ENCODE measurements around the gene RGR. TPM values are rescaled to one million over a fixed set of nuclear protein-coding genes. Genes with fewer than 3 reads are reported as not detected.

RGR gene
- polyA plus RNA-seq, 3 donors, result not detected

- DNase-seq, result no peak
- H3K9me3 Mint-ChIP-seq, result no peaks in the 10 kb centered on the region
- peaks cover 31 to 44% (median 35%) of the 10 kb centered on the region in 3 donors for H3K27me3 Mint-ChIP-seq (ENCODE audit: low read depth in 3 of 3)
- Histone ChIP-seq H2AFZ (ENCODE audit: insufficient read depth, low read depth, low read length, poor library complexity, severe bottlenecking) (no peak overlapping the region), H3K36me3 (replicated peaks in 1 of 2; ENCODE audit: control insufficient read depth in 1 of 2, insufficient read depth in 2 of 2, low read length in 2 of 2) (no peaks in the 10 kb centered on the region), H3K9me3 (replicated peaks in 1 of 2; ENCODE audit: control insufficient read depth in 1 of 2, insufficient read depth in 1 of 2, low read length in 2 of 2) (peaks cover 0 to 13% of the 10 kb centered on the region in 2 donors), H3K27ac (ENCODE audit: low read depth in 1 of 2, low read length in 2 of 2) (no peak overlapping the region), H3K27me3 (ENCODE audit: control insufficient read depth in 2 of 2, insufficient read depth in 2 of 2, low read length in 2 of 2) (peaks cover 27 to 40% of the 10 kb centered on the region in 2 donors), H3K4me3 (replicated peaks in 1 of 3; ENCODE audit: low read depth in 2 of 3, low read length in 3 of 3) (no peak overlapping the region), H3K4me2 (replicated peaks; ENCODE audit: extremely low read depth, low read length, poor library complexity, severe bottlenecking) (no peak overlapping the region), H3K79me2 (ENCODE audit: insufficient read depth, low read length) (no peaks in the 10 kb centered on the region), H3K4me1 (ENCODE audit: control insufficient read depth in 1 of 2, insufficient read depth in 2 of 2, low read length in 2 of 2) (no peaks in the 10 kb centered on the region), H3K9ac (ENCODE audit: insufficient read depth, low read length, poor library complexity, severe bottlenecking) (no peak overlapping the region), H4K20me1 (ENCODE audit: insufficient read depth, low read length) (no peaks in the 10 kb centered on the region)
- WGBS (ENCODE audit: insufficient coverage), result 77% methylated on average over 4 of the region's 7 CpGs
- TF ChIP-seq CTCF (IDR thresholded peaks at IDR 0.05), result no peak
- no peaks in the 10 kb centered on the region for H3K4me1 Mint-ChIP-seq
- H3K36me3 Mint-ChIP-seq, result no peaks in the 10 kb centered on the region
- intact Hi-C loops (cut with micrococcal nuclease), result loop anchor here in 1 of 2 donors (5.0 kb wide), 1 partner anchor 46 kb away; no protein-coding TSS in a partner anchor
- no peak overlapping the region for H3K4me3 Mint-ChIP-seq
- peak overlapping the region in 1 of 7 donors; percentile 37 for H3K27ac Mint-ChIP-seq
Observed at GRCh38 chr10:84198206-84198915, 46.5 kb upstream of the RGR start.

GRCh38 chr10:84200537-84201243 is 44.2 kb upstream of the RGR start:
- Histone ChIP-seq H3K79me2 (ENCODE audit: insufficient read depth, low read length) (no peaks in the 10 kb centered on the region), H4K20me1 (ENCODE audit: insufficient read depth, low read length) (no peaks in the 10 kb centered on the region), H3K36me3 (replicated peaks in 1 of 2; ENCODE audit: control insufficient read depth in 1 of 2, insufficient read depth in 2 of 2, low read length in 2 of 2) (no peaks in the 10 kb centered on the region), H3K27ac (ENCODE audit: low read depth in 1 of 2, low read length in 2 of 2) (no peak overlapping the region), H2AFZ (ENCODE audit: insufficient read depth, low read depth, low read length, poor library complexity, severe bottlenecking) (no peak overlapping the region), H3K9ac (ENCODE audit: insufficient read depth, low read length, poor library complexity, severe bottlenecking) (no peak overlapping the region), H3K9me3 (replicated peaks in 1 of 2; ENCODE audit: control insufficient read depth in 1 of 2, insufficient read depth in 1 of 2, low read length in 2 of 2) (no peaks in the 10 kb centered on the region), H3K4me3 (replicated peaks in 1 of 3; ENCODE audit: low read depth in 2 of 3, low read length in 3 of 3) (no peak overlapping the region), H3K27me3 (ENCODE audit: control insufficient read depth in 2 of 2, insufficient read depth in 2 of 2, low read length in 2 of 2) (peaks cover 8 to 19% of the 10 kb centered on the region in 2 donors), H3K4me1 (ENCODE audit: control insufficient read depth in 1 of 2, insufficient read depth in 2 of 2, low read length in 2 of 2) (no peaks in the 10 kb centered on the region), H3K4me2 (replicated peaks; ENCODE audit: extremely low read depth, low read length, poor library complexity, severe bottlenecking) (no peak overlapping the region)
- Mint-ChIP-seq H3K9me3 (no peaks in the 10 kb centered on the region), H3K4me3 (no peak overlapping the region), H3K27ac (no peak overlapping the region), H3K4me1 (no peaks in the 10 kb centered on the region), H3K27me3 (ENCODE audit: low read depth in 3 of 3) (peaks cover 11 to 21% (median 17%) of the 10 kb centered on the region in 3 donors), H3K36me3 (no peaks in the 10 kb centered on the region)
- DNase-seq, result no peak
- intact Hi-C loops (cut with micrococcal nuclease), result no loop called here
- no peak for TF ChIP-seq CTCF (IDR thresholded peaks at IDR 0.05)
- WGBS (ENCODE audit: insufficient coverage), result 80% methylated on average over 8 of the region's 11 CpGs

Measured in CD14-positive monocyte (primary cell).